Measurements from ENCODE around the gene RUNDC1.

Gene RUNDC1
- total RNA-seq = 20.9 to 35.0 (median 23.9) reads per million in 3 donors

DNA sequence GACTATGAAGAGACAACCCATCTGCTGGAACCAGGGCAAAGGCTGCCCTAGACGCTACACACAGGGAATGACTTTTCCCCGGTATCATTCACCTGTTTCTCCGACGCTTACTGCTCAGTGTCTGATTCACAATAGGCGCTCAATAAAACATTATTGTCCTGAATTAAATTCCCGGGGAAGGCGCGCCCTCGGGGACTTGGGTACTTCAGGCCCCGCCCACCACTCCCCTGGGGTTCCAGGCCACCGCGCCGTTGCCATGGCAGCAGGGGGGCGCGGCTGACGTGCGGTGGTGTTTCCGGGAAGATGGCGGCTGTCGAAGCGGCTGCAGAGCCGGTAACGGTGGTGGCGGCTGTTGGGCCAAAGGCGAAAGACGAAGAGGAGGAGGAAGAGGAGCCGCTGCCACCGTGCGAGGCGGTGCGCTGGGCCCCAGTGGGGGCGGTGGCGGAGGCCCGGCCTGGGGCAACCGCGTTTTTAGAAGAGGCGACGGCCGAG is at the start of gene RUNDC1:
RUNDC1 (plus strand) TSS at position 292 of the 492 bp plus-strand sequence; CDS start at position 304, 12 bp downstream.
- H3K4me1 ChIP-seq (ENCODE audit: control insufficient read depth, insufficient read depth, low read length, poor library complexity, severe bottlenecking) = peaks cover 13% of the 10 kb centered on the region
- DNase-seq = peak; percentile 82 to 88 (median 84)
- no peaks in the 10 kb centered on the region for H3K9me3 ChIP-seq (ENCODE audit: control insufficient read depth, low read length)
- H3K27ac ChIP-seq (ENCODE audit: insufficient read depth, low read length, poor library complexity, severe bottlenecking) = peak within 1 kb of the TSS; percentile 78
- peak within 1 kb of the TSS; percentile 89 for H3K4me3 ChIP-seq (ENCODE audit: insufficient read depth, low read depth, low read length, poor library complexity, severe bottlenecking)
- peaks cover 4% of the 10 kb centered on the region for H3K36me3 ChIP-seq (ENCODE audit: control insufficient read depth, insufficient read depth, low read length)
- no peaks in the 10 kb centered on the region for H3K27me3 ChIP-seq (replicated peaks; ENCODE audit: control insufficient read depth, insufficient read depth, low read length, poor library complexity, severe bottlenecking)

DNA sequence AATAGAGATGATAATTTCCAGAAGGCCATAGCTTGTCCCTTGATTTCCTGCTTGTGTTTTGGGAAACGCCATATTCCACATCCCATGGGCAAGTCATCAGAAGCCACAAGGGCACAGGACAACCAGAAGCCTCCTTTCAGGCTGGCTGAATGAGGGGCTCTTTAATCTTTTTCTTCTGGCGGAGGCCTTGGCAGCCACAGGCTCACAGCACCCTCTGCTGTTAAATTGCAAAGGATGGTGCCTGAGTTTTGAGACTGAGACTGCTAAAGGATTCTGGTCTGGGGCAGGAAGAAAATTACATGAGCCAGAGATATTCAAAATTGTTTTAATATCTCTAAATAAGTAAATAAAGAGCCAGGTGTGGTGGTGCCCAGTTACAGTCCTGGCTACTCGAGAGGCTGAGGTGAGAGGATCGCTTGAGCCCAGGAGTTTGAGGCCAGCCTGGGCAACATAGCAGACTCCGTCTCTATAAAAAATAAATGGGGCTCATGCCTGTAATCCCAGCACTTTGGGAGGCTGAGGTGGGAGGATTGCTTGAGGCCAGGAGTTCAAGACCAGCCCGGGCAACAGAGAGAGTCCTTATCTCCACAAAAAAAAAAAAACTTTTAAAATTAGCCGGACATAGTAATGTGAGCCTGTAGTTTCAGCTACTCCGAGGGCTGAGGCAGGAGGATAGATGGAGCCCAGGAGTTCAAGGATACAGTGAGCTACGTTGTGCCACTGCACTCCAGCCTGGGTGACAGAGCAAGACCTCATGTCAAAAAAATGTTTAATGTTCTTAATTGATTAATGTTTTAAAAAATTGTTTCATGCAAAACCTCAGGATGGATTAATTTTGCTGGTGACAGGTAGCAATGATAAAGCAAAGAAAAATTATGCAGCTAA is 42.4 kb upstream of the RUNDC1 start:
- Histone ChIP-seq H3K27me3 (replicated peaks; ENCODE audit: control insufficient read depth, insufficient read depth, low read length, poor library complexity, severe bottlenecking) (no peaks in the 10 kb centered on the region), H3K36me3 (ENCODE audit: control insufficient read depth, insufficient read depth, low read length) (no peaks in the 10 kb centered on the region), H3K4me1 (ENCODE audit: control insufficient read depth, insufficient read depth, low read length, poor library complexity, severe bottlenecking) (no peaks in the 10 kb centered on the region), H3K4me3 (ENCODE audit: insufficient read depth, low read depth, low read length, poor library complexity, severe bottlenecking) (no peak overlapping the region), H3K27ac (ENCODE audit: insufficient read depth, low read length, poor library complexity, severe bottlenecking) (no peak overlapping the region), H3K9me3 (ENCODE audit: control insufficient read depth, low read length) (no peaks in the 10 kb centered on the region)
- DNase-seq = no peak

DNA sequence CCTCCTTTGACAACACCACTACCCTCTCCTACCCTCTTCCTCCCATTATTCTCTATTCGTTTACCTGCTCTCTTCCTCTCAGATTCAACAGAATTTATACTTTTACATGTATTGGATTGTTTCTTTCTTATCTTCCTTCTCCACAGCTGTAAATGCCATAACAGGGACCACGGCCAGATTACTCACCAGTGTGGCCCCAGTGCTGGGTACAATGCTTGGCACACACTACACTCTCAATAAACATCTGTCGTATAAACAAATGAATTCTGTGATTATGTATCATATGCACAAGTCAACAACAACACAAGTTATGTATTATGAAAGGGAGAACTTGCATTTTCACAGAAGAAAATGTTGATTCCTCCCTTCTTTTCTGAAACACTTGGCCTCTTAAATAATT is 36.2 kb upstream of the RUNDC1 start:
- no peaks in the 10 kb centered on the region for H3K4me1 ChIP-seq (ENCODE audit: control insufficient read depth, insufficient read depth, low read length, poor library complexity, severe bottlenecking)
- H3K9me3 ChIP-seq (ENCODE audit: control insufficient read depth, low read length) = no peaks in the 10 kb centered on the region
- DNase-seq = no peak

DNA sequence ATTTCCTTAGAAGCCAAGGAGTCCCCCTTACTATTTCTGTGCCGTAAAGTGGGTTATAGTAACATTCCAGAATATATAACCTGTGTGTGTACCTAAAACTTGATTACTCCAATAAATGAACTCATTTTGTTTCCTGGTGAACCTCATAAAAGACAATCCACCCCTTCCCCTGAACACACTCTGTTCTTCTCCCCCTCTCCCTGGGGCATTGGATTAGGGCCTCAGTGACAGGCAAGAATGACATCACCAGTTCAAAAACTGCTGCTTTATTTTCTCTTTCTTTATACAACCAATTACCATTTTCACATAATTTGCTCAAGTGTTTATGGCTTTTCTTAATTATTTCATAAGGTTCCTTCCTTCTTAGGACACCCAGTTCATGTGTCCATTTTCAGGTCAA is 33.6 kb upstream of the RUNDC1 start:
- Histone ChIP-seq H3K27ac (ENCODE audit: insufficient read depth, low read length, poor library complexity, severe bottlenecking) (no peak overlapping the region), H3K27me3 (replicated peaks; ENCODE audit: control insufficient read depth, insufficient read depth, low read length, poor library complexity, severe bottlenecking) (no peaks in the 10 kb centered on the region)

More for the DNA sequence above, 36.2 kb upstream of the RUNDC1 start:
- Histone ChIP-seq H3K4me3 (ENCODE audit: insufficient read depth, low read depth, low read length, poor library complexity, severe bottlenecking) (no peak overlapping the region), H3K27ac (ENCODE audit: insufficient read depth, low read length, poor library complexity, severe bottlenecking) (no peak overlapping the region), H3K27me3 (replicated peaks; ENCODE audit: control insufficient read depth, insufficient read depth, low read length, poor library complexity, severe bottlenecking) (no peaks in the 10 kb centered on the region), H3K36me3 (ENCODE audit: control insufficient read depth, insufficient read depth, low read length) (no peaks in the 10 kb centered on the region)

DNA sequence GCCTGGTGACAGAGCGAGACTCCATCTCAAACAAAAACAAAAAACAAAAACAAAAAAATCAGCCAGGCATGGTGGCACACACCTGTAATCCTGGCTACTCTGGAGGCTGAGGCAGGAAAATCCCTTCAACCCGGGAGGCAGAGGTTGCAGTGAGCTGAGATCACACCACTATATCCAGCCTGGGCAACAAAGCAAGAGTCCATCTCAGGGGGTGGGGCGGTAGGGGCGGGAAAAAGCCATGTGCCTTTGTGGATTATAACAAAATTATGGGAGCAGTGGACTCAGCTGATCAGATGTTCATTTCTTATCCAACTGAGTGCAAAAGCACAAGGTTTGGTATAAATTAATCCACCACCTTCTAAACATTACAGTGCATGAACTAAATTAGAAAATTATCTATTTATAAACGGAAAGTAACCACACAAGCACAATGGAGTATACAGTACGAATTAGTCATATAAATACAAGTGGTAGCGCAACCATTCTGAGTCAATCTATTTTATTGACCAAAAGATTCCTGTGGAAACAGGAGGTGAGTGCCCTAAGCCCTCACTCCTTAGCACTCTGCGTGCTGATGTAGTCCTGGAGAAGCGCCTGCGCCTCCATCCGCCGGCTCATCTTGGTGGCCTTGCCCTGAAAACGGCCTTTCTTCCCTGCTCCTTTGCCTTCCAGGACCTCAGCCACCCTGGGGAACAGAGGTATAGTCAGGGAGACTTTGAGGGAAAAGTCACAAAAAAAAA is 30.2 kb upstream of the RUNDC1 start:
- no peaks in the 10 kb centered on the region for H3K4me1 ChIP-seq (ENCODE audit: control insufficient read depth, insufficient read depth, low read length, poor library complexity, severe bottlenecking)
- no peaks in the 10 kb centered on the region for H3K27me3 ChIP-seq (replicated peaks; ENCODE audit: control insufficient read depth, insufficient read depth, low read length, poor library complexity, severe bottlenecking)
- no peak overlapping the region for H3K27ac ChIP-seq (ENCODE audit: insufficient read depth, low read length, poor library complexity, severe bottlenecking)
- no peaks in the 10 kb centered on the region for H3K9me3 ChIP-seq (ENCODE audit: control insufficient read depth, low read length)
- no peak for DNase-seq
- no peak overlapping the region for H3K4me3 ChIP-seq (ENCODE audit: insufficient read depth, low read depth, low read length, poor library complexity, severe bottlenecking)
- H3K36me3 ChIP-seq (ENCODE audit: control insufficient read depth, insufficient read depth, low read length) = peaks cover 47% of the 10 kb centered on the region

More for the DNA sequence above, 33.6 kb upstream of the RUNDC1 start:
- no peak for DNase-seq
- H3K4me3 ChIP-seq (ENCODE audit: insufficient read depth, low read depth, low read length, poor library complexity, severe bottlenecking) = no peak overlapping the region
- H3K4me1 ChIP-seq (ENCODE audit: control insufficient read depth, insufficient read depth, low read length, poor library complexity, severe bottlenecking) = no peaks in the 10 kb centered on the region
- peaks cover 18% of the 10 kb centered on the region for H3K36me3 ChIP-seq (ENCODE audit: control insufficient read depth, insufficient read depth, low read length)
- H3K9me3 ChIP-seq (ENCODE audit: control insufficient read depth, low read length) = no peaks in the 10 kb centered on the region

DNA sequence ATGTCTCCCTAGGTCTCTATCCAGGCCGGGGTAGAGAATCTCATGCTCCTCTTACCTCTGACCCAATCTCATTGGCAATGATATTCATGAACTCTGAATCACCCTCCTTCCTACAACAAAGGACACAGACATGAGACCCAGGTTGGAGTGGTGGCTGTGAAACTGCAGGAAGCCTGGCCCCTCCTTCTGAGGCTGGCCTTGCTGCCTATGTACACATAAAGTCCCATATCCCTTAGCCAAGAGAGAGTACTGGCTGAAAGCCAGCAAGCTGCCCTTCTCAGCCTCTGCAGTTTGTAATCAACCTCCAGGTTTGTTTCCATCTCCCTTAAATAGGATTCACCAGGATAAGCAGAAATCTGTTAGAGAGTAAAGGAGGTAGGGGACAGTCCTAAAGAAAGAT is 26.7 kb upstream of the RUNDC1 start:
- Histone ChIP-seq H3K36me3 (ENCODE audit: control insufficient read depth, insufficient read depth, low read length) (peaks cover 73% of the 10 kb centered on the region), H3K27ac (ENCODE audit: insufficient read depth, low read length, poor library complexity, severe bottlenecking) (no peak overlapping the region), H3K4me1 (ENCODE audit: control insufficient read depth, insufficient read depth, low read length, poor library complexity, severe bottlenecking) (no peaks in the 10 kb centered on the region), H3K9me3 (ENCODE audit: control insufficient read depth, low read length) (no peaks in the 10 kb centered on the region), H3K4me3 (ENCODE audit: insufficient read depth, low read depth, low read length, poor library complexity, severe bottlenecking) (no peak overlapping the region), H3K27me3 (replicated peaks; ENCODE audit: control insufficient read depth, insufficient read depth, low read length, poor library complexity, severe bottlenecking) (no peaks in the 10 kb centered on the region)
- no peak for DNase-seq

DNA sequence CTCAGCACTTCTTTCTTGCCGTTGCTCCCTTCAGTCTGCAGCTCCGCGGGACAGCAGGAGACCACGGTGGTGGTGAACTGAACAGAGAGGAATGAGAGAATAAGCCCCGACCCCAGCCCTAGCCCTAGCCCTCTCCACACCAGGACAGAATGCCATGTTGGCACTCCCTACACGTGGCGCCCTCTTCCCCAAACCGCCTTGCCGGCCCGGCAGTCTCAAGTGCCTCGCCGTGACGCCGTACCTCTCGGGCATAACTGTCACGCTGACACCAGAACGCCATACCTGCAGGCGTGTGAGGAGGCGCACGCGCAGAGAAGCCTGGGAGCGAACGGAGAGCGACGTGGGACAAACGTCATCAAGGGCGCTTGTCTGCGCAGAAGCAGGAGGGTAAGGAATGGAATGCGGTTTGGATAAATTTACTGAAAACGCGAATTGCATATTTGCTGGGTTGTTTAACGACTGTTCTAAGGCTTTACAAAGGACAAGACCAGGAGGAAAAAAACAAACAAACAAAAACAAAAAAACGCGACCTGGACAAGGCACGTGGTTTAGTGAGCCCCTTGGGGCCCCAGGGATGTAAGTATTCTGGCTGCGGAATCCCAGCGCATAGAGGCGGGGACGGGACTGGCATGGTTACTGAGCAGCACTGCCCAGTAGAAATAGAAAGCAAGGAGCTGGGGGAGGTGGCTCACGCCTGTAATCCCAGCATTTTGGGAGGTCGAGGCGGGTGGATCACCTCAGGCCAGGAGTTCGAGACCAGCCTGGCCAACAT is 16.0 kb upstream of the RUNDC1 start, which contains the start of gene AARSD1:
AARSD1 (minus strand) TSS at position 294 of the 772 bp plus-strand sequence; CDS start at position 280, 14 bp downstream.
- peak within 1 kb of the TSS; percentile 55 for H3K4me3 ChIP-seq (ENCODE audit: insufficient read depth, low read depth, low read length, poor library complexity, severe bottlenecking)
- H3K36me3 ChIP-seq (ENCODE audit: control insufficient read depth, insufficient read depth, low read length) = peaks cover 16% of the 10 kb centered on the region
- peaks cover 3% of the 10 kb centered on the region for H3K4me1 ChIP-seq (ENCODE audit: control insufficient read depth, insufficient read depth, low read length, poor library complexity, severe bottlenecking)
- H3K27ac ChIP-seq (ENCODE audit: insufficient read depth, low read length, poor library complexity, severe bottlenecking) = peak within 1 kb of the TSS; percentile 65
- peak; percentile 80 to 85 (median 83) for DNase-seq
- no peaks in the 10 kb centered on the region for H3K9me3 ChIP-seq (ENCODE audit: control insufficient read depth, low read length)
- no peaks in the 10 kb centered on the region for H3K27me3 ChIP-seq (replicated peaks; ENCODE audit: control insufficient read depth, insufficient read depth, low read length, poor library complexity, severe bottlenecking)

DNA sequence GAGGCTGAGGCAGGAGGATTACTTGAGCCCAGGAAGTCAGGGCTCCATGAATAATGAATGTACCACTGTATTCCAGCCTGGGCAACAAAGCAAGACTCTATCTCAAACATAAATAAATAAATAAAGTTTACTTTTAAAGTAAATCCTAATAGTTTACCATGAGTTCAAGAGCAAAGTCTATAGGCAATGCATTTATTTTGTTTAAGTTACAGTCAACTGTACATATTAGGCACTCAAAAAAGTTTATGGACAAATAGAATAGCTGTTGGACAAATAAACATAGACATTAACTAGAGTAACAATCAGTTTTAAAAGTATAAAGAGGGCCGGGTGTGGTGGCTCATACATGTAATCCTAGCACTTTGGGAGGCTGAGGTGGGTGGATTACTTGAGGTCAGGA is 12.4 kb upstream of the RUNDC1 start:
- peaks cover 3% of the 10 kb centered on the region for H3K4me1 ChIP-seq (ENCODE audit: control insufficient read depth, insufficient read depth, low read length, poor library complexity, severe bottlenecking)
- H3K9me3 ChIP-seq (ENCODE audit: control insufficient read depth, low read length) = no peaks in the 10 kb centered on the region
- H3K27me3 ChIP-seq (replicated peaks; ENCODE audit: control insufficient read depth, insufficient read depth, low read length, poor library complexity, severe bottlenecking) = no peaks in the 10 kb centered on the region
- DNase-seq = no peak
- no peaks in the 10 kb centered on the region for H3K36me3 ChIP-seq (ENCODE audit: control insufficient read depth, insufficient read depth, low read length)
- H3K27ac ChIP-seq (ENCODE audit: insufficient read depth, low read length, poor library complexity, severe bottlenecking) = no peak overlapping the region
- H3K4me3 ChIP-seq (ENCODE audit: insufficient read depth, low read depth, low read length, poor library complexity, severe bottlenecking) = no peak overlapping the region

DNA sequence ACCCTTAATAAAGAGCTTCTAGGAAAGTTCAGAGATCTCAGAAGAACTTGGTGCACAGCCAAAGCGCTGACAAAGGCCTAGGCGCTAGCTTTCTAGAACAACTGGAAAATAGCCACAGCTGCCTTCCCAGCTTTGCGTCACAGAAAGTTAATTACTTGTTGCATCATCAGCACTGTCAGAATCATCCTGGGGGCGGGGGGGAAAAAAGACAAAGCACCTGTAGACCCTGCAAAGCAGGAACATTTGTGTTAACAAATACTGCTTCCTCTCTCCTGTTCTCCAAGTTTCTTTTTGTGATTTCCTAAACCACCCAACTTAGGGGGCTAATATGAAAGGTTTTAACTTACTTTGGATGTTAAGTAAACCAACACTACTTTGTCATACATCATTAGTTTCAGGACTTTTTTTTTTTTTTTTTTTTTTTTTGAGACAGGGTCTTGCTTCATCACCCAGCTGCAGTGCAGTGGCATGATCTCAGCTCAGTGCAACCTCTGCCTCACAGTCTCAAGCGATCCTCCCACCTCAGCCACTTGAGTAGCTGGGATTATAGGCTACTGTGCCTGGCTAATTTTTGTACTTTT is 11.3 kb upstream of the RUNDC1 start:
- H3K27ac ChIP-seq (ENCODE audit: insufficient read depth, low read length, poor library complexity, severe bottlenecking) = no peak overlapping the region
- H3K9me3 ChIP-seq (ENCODE audit: control insufficient read depth, low read length) = no peaks in the 10 kb centered on the region
- H3K4me3 ChIP-seq (ENCODE audit: insufficient read depth, low read depth, low read length, poor library complexity, severe bottlenecking) = no peak overlapping the region
- H3K27me3 ChIP-seq (replicated peaks; ENCODE audit: control insufficient read depth, insufficient read depth, low read length, poor library complexity, severe bottlenecking) = no peaks in the 10 kb centered on the region
- no peaks in the 10 kb centered on the region for H3K36me3 ChIP-seq (ENCODE audit: control insufficient read depth, insufficient read depth, low read length)
- H3K4me1 ChIP-seq (ENCODE audit: control insufficient read depth, insufficient read depth, low read length, poor library complexity, severe bottlenecking) = no peaks in the 10 kb centered on the region
- DNase-seq = no peak
